GM12878 (cell line): ENCODE data around the gene BECN2. TPM values are rescaled to one million over a fixed set of nuclear protein-coding genes. Genes with fewer than 3 reads are reported as not detected.

Experiments used
- ATAC-seq: fragments of 200-7000 bp; cut with Tn5 transposase; 3 replicates; pipeline ENCODE4 v1.9.1; 2020; ENCODE audit warnings: mild to moderate bottlenecking, moderate library complexity
- BruUV-seq: library from RNA; stranded (reverse); fragments of 400-500 nt; replicated peaks from 2 replicates; lab custom pipeline; 2021; lab: Mats Ljungman, UMichigan
- CTCF ChIA-PET: fragments of 300-600 bp; sonication (Branson Sonifier 250); formaldehyde crosslinking; extraction: SDS; loops from one replicate; lab custom pipeline; 2021; ENCODE audit warnings: inconsistent platforms; lab: Yijun Ruan, JAX
- POLR2A ChIA-PET: fragments of 350-600 bp; formaldehyde crosslinking; extraction: SDS; loops from one replicate; lab custom pipeline; 2021; ENCODE audit warnings: inconsistent platforms; lab: Charles Lee
- RAD21 ChIA-PET: fragments of 300-600 bp; sonication (Branson Sonifier 250); formaldehyde crosslinking; loops from one replicate; lab custom pipeline; 2023; ENCODE audit warnings: antibody characterized with exemption; ENCODE audit not compliant: unreplicated experiment; lab: Charles Lee
- SMC1A ChIA-PET: fragments of 300-600 bp; sonication (Branson Sonifier 250); formaldehyde crosslinking; loops from one replicate; lab custom pipeline; 2023; ENCODE audit not compliant: unreplicated experiment, uncharacterized antibody; lab: Charles Lee
- DNase-seq: peaks from one replicate; pipeline ENCODE4 v3.0.0-alpha.2; 2011; ENCODE audit warnings: low read depth, low spot score
- FAIRE-seq: peaks from 3 replicates; lab custom pipeline; 2011; peaks lifted over from hg19 to GRCh38; lab: Jason Lieb, UNC
- H2AFZ ChIP-seq: 2 replicates; pipeline ENCODE4 v1.6.0; 2011; ENCODE audit warnings: low read depth, low read length, control low read depth; ENCODE audit not compliant: control insufficient read depth
- H3K27ac ChIP-seq: 2 replicates; pipeline ENCODE4 v1.5.1; 2011; ENCODE audit warnings: control low read depth; ENCODE audit not compliant: control insufficient read depth, insufficient read depth
- H3K27me3 ChIP-seq, 2 experiments: replicated peaks in 1 of 2; 2 replicates each; pipeline versions ENCODE4 v1.6.0 to v1.6.1; 2011; ENCODE audit warnings: low read length in 1 of 2; ENCODE audit not compliant: control insufficient read depth in 2 of 2, insufficient read depth in 2 of 2
- H3K36me3 ChIP-seq, 2 experiments: 2 replicates each; pipeline ENCODE4 v1.5.1; 2011; ENCODE audit warnings: low read length in 1 of 2; ENCODE audit not compliant: control insufficient read depth in 2 of 2, insufficient read depth in 2 of 2
- H3K4me1 ChIP-seq: 2 replicates; pipeline ENCODE4 v1.6.1; 2011; ENCODE audit warnings: mild to moderate bottlenecking, low read length, moderate library complexity, mixed read lengths; ENCODE audit not compliant: control insufficient read depth, insufficient read depth
- H3K4me2 ChIP-seq: 2 replicates; pipeline ENCODE4 v1.6.0; 2011; ENCODE audit warnings: control low read depth; ENCODE audit not compliant: control insufficient read depth, insufficient read depth
- H3K4me3 ChIP-seq: fragments of 200-600 bp; sonication (generic); 2 replicates; pipeline ENCODE4 v1.5.1; 2016
- H3K79me2 ChIP-seq: 2 replicates; pipeline ENCODE4 v1.6.0; 2011; ENCODE audit warnings: low read length; ENCODE audit not compliant: control insufficient read depth, insufficient read depth
- H3K9ac ChIP-seq: 2 replicates; pipeline ENCODE4 v1.8.0; 2011; ENCODE audit warnings: low read length, control low read depth, mixed read lengths; ENCODE audit not compliant: control insufficient read depth, insufficient read depth
- H3K9me3 ChIP-seq: replicated peaks from 3 replicates; pipeline ENCODE4 v1.5.1; 2011; ENCODE audit warnings: mild to moderate bottlenecking, low read length; ENCODE audit not compliant: control insufficient read depth, insufficient read depth
- H4K20me1 ChIP-seq: 2 replicates; pipeline ENCODE4 v1.6.0; 2011; ENCODE audit not compliant: control insufficient read depth, insufficient read depth
- ASH2L ChIP-seq: fragments of 300-600, 200-600 bp; sonication (generic); IDR thresholded peaks from 2 replicates; pipeline ENCODE4 v1.6.1; 2017; ENCODE audit warnings: low read depth, mild to moderate bottlenecking, borderline replicate concordance
- KLF5 ChIP-seq: fragments of 450-650 bp; IDR thresholded peaks from 2 replicates; pipeline ENCODE4 v1.6.1; 2014; ENCODE audit warnings: mild to moderate bottlenecking; ENCODE audit not compliant: partially characterized antibody
- NFYB ChIP-seq: IDR thresholded peaks from 2 replicates; pipeline ENCODE4 v1.6.1; 2011; ENCODE audit warnings: low read depth, mild to moderate bottlenecking, low read length, improper control_type of control experiment, moderate library complexity; ENCODE audit not compliant: insufficient read depth
- SIX5 ChIP-seq: IDR thresholded peaks from 2 replicates; pipeline ENCODE4 v1.6.1; 2011; ENCODE audit warnings: mild to moderate bottlenecking, low read depth, low read length, moderate library complexity; ENCODE audit not compliant: severe bottlenecking
- SUPT20H ChIP-seq: IDR thresholded peaks from 2 replicates; pipeline ENCODE4 v1.6.1; 2011; ENCODE audit warnings: low read depth, mild to moderate bottlenecking, low read length, moderate library complexity, borderline replicate concordance; ENCODE audit not compliant: control insufficient read depth
- WGBS: methylation state at CpG from one replicate; pipeline ENCODE4 v1.1.6; 2016; ENCODE audit warnings: low lambda C conversion rate; ENCODE audit not compliant: insufficient replicate concordance, insufficient coverage; ENCODE audit errors: missing lambda C conversion rate; 5-methylcytosine and 5-hydroxymethylcytosine counted together
- in situ Hi-C: fragments of 300-500 bp; cut with MboI; formaldehyde crosslinking; loops from 9 replicates; pipeline ENCODE4 v1.14.3; 2018; ENCODE audit warnings: mixed read lengths
- intact Hi-C: fragments of 100-400 bp; cut with micrococcal nuclease; formaldehyde crosslinking; loops from one replicate; pipeline ENCODE4 v1.14.2; 2022; ENCODE audit not compliant: unreplicated experiment
- polyA plus RNA-seq, 11 experiments: library from polyadenylated mRNA; depleted of rRNA in 4 of 11; unstranded in 6 of 11; stranded (reverse) in 5 of 11; fragments of >200 nt; fragmentation: Nextera tagmentation in 4 of 11; fragmentation: Illumina TruSeq in 1 of 11; extraction: Ambion mirVana in 4 of 11; extraction: Trizol in 1 of 11; gene quantifications; 1 replicate in 1 of 11; 2 replicates in 10 of 11; pipeline versions ENCODE4 v1.2.1 to v1.2.3, GENCODE V29; 2011 to 2016; ENCODE audit warnings: inconsistent platforms in 2 of 11, missing spikeins in 2 of 11, low read depth in 1 of 11
- total RNA-seq, 4 experiments: library from RNA; depleted of rRNA in 3 of 4; stranded (reverse); fragments of >200 nt in 3 of 4; fragmentation: Illumina TruSeq in 1 of 4; extraction: Trizol in 1 of 4; gene quantifications; 2 replicates each; pipeline versions ENCODE4 v1.2.1 to v1.2.3, GENCODE V29; 2013 to 2021
- TF ChIP-seq, protein P1 (sequence below): fragments of 450-650 bp; formaldehyde crosslinking; IDR thresholded peaks from 2 replicates; pipeline ENCODE4 v1.4.0; 2022; ENCODE audit warnings: mild to moderate bottlenecking, moderate library complexity
- TF ChIP-seq, protein P2 (sequence below), 3 experiments: IDR thresholded peaks in 2 of 3; conservative IDR thresholded peaks in 1 of 3; 2 replicates each; pipeline ENCODE4 v1.5.1; 2011; ENCODE audit warnings: low read depth in 3 of 3, low read length in 3 of 3, mild to moderate bottlenecking in 3 of 3, control low read depth in 2 of 3, moderate library complexity in 2 of 3, inconsistent platforms in 1 of 3, mixed read lengths in 1 of 3; ENCODE audit not compliant: control insufficient read depth in 2 of 3, insufficient read depth in 1 of 3; ENCODE audit errors: extremely low read depth in 1 of 3
- TF ChIP-seq, protein P3 (sequence below): fragments of 450-650 bp; IDR thresholded peaks from 2 replicates; pipeline ENCODE4 v1.6.1; 2016; ENCODE audit warnings: mild to moderate bottlenecking, moderate library complexity, borderline replicate concordance
- TF ChIP-seq, protein P4 (sequence below): fragments of 450-650 bp; conservative IDR thresholded peaks from 2 replicates; pipeline ENCODE4 v1.6.1; 2017; ENCODE audit warnings: mild to moderate bottlenecking, moderate library complexity

Gene BECN2
- total and polyA plus RNA-seq, 10 of the 15 experiments (the other 5 are each of a cell fraction or from before 2014, with no cell fraction given) = not detected

DNA sequence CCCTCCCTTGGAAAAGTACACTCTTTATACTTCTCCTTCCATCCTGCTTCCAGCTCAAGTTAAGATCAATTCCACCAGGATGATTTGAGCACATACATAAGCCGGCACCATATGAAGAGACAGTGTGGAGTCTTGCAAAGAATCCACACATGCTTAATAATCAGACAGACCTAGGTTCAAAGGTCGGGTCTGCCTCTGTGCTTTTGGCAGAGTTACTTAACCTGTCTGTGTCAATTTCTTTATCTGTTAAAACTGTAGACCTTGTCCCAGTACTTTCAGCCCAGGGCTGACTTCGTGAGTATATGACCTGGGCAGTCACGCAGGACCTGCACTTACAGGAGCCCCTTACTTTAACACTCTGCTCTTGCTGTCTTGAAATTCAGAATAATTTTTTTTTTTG lies 30.2 kb upstream of the BECN2 start:
- ChIA-PET SMC1A (no interaction called here), POLR2A (no interaction called here), CTCF (no interaction called here), RAD21 (no interaction called here)
- no peak overlapping the region for H3K4me3 ChIP-seq
- BruUV-seq = no TSS peak
- no peaks in the 10 kb centered on the region for H3K79me2 ChIP-seq
- no peaks in the 10 kb centered on the region for H3K36me3 ChIP-seq
- DNase-seq (no peak), ATAC-seq (no peak), FAIRE-seq (no peak)
- intact Hi-C loops (no loop called here), in situ Hi-C loops (no loop called here)
- no peak overlapping the region for H2AFZ ChIP-seq
- H3K9ac ChIP-seq = no peak overlapping the region
- H3K4me1 ChIP-seq = no peaks in the 10 kb centered on the region
- H3K4me2 ChIP-seq = no peak overlapping the region
- no peaks in the 10 kb centered on the region for H3K27me3 ChIP-seq
- no peaks in the 10 kb centered on the region for H3K9me3 ChIP-seq
- no peak overlapping the region for H3K27ac ChIP-seq
- H4K20me1 ChIP-seq = no peaks in the 10 kb centered on the region
- 47% methylated on average over 4 of the region's 4 CpGs for WGBS
- TF ChIP-seq, protein P1, sequence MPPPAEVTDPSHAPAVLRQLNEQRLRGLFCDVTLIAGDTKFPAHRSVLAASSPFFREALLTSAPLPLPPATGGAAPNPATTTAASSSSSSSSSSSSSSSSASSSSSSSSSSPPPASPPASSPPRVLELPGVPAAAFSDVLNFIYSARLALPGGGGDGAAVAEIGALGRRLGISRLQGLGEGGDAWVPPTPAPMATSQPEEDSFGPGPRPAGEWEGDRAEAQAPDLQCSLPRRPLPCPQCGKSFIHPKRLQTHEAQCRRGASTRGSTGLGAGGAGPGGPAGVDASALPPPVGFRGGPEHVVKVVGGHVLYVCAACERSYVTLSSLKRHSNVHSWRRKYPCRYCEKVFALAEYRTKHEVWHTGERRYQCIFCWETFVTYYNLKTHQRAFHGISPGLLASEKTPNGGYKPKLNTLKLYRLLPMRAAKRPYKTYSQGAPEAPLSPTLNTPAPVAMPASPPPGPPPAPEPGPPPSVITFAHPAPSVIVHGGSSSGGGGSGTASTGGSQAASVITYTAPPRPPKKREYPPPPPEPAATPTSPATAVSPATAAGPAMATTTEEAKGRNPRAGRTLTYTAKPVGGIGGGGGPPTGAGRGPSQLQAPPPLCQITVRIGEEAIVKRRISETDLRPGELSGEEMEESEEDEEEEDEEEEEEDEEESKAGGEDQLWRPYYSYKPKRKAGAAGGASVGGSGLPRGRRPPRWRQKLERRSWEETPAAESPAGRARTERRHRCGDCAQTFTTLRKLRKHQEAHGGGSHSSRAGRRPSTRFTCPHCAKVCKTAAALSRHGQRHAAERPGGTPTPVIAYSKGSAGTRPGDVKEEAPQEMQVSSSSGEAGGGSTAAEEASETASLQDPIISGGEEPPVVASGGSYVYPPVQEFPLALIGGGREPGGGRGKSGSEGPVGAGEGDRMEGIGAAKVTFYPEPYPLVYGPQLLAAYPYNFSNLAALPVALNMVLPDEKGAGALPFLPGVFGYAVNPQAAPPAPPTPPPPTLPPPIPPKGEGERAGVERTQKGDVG (CRISPR knock-in tag) = no peak
- TF ChIP-seq ASH2L = no peak
- TF ChIP-seq SUPT20H = no peak
- no peak for TF ChIP-seq NFYB
- no peak for TF ChIP-seq KLF5
- TF ChIP-seq, protein P2, sequence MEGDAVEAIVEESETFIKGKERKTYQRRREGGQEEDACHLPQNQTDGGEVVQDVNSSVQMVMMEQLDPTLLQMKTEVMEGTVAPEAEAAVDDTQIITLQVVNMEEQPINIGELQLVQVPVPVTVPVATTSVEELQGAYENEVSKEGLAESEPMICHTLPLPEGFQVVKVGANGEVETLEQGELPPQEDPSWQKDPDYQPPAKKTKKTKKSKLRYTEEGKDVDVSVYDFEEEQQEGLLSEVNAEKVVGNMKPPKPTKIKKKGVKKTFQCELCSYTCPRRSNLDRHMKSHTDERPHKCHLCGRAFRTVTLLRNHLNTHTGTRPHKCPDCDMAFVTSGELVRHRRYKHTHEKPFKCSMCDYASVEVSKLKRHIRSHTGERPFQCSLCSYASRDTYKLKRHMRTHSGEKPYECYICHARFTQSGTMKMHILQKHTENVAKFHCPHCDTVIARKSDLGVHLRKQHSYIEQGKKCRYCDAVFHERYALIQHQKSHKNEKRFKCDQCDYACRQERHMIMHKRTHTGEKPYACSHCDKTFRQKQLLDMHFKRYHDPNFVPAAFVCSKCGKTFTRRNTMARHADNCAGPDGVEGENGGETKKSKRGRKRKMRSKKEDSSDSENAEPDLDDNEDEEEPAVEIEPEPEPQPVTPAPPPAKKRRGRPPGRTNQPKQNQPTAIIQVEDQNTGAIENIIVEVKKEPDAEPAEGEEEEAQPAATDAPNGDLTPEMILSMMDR (IDR thresholded peaks at IDR 0.05 in 2 of 3, conservative IDR thresholded peaks at IDR 0.05 in 1 of 3; ENCODE audit: control insufficient read depth in 2 of 3, extremely low read depth in 1 of 3, insufficient read depth in 1 of 3, low read depth in 3 of 3, low read length in 3 of 3) = no peak
- TF ChIP-seq, protein P3, sequence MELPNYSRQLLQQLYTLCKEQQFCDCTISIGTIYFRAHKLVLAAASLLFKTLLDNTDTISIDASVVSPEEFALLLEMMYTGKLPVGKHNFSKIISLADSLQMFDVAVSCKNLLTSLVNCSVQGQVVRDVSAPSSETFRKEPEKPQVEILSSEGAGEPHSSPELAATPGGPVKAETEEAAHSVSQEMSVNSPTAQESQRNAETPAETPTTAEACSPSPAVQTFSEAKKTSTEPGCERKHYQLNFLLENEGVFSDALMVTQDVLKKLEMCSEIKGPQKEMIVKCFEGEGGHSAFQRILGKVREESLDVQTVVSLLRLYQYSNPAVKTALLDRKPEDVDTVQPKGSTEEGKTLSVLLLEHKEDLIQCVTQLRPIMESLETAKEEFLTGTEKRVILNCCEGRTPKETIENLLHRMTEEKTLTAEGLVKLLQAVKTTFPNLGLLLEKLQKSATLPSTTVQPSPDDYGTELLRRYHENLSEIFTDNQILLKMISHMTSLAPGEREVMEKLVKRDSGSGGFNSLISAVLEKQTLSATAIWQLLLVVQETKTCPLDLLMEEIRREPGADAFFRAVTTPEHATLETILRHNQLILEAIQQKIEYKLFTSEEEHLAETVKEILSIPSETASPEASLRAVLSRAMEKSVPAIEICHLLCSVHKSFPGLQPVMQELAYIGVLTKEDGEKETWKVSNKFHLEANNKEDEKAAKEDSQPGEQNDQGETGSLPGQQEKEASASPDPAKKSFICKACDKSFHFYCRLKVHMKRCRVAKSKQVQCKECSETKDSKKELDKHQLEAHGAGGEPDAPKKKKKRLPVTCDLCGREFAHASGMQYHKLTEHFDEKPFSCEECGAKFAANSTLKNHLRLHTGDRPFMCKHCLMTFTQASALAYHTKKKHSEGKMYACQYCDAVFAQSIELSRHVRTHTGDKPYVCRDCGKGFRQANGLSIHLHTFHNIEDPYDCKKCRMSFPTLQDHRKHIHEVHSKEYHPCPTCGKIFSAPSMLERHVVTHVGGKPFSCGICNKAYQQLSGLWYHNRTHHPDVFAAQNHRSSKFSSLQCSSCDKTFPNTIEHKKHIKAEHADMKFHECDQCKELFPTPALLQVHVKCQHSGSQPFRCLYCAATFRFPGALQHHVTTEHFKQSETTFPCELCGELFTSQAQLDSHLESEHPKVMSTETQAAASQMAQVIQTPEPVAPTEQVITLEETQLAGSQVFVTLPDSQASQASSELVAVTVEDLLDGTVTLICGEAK = no peak
- no peak for TF ChIP-seq SIX5
- TF ChIP-seq, protein P4, sequence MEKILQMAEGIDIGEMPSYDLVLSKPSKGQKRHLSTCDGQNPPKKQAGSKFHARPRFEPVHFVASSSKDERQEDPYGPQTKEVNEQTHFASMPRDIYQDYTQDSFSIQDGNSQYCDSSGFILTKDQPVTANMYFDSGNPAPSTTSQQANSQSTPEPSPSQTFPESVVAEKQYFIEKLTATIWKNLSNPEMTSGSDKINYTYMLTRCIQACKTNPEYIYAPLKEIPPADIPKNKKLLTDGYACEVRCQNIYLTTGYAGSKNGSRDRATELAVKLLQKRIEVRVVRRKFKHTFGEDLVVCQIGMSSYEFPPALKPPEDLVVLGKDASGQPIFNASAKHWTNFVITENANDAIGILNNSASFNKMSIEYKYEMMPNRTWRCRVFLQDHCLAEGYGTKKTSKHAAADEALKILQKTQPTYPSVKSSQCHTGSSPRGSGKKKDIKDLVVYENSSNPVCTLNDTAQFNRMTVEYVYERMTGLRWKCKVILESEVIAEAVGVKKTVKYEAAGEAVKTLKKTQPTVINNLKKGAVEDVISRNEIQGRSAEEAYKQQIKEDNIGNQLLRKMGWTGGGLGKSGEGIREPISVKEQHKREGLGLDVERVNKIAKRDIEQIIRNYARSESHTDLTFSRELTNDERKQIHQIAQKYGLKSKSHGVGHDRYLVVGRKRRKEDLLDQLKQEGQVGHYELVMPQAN = no peak
